Testis (tissue), 3 donors: Measurements from ENCODE around the gene CRADD. TPM values are rescaled to one million over a fixed set of nuclear protein-coding genes. Genes with fewer than 3 reads are reported as not detected.

ENCODE experiments used
- DNase-seq: peaks from one replicate; pipeline ENCODE4 v3.0.0-alpha.2; 2019
- H3K27ac ChIP-seq, 2 donors: fragments of 200-600 bp; sonication (generic); one replicate each; pipeline ENCODE4 v1.5.1; 2019
- H3K27me3 ChIP-seq: fragments of 200-600 bp; sonication (generic); one replicate; pipeline ENCODE4 v1.5.1; 2019
- H3K36me3 ChIP-seq: fragments of 200-600 bp; sonication (generic); one replicate; pipeline ENCODE4 v1.5.1; 2017; ENCODE audit warnings: low read depth; ENCODE audit errors: missing control alignments
- H3K4me1 ChIP-seq: fragments of 200-600 bp; sonication (generic); one replicate; pipeline ENCODE4 v1.5.1; 2019
- H3K4me3 ChIP-seq, 2 donors: fragments of 200-600 bp; sonication (generic); one replicate each; pipeline ENCODE4 v1.5.1; 2017 to 2019
- H3K9me3 ChIP-seq: fragments of 200-600 bp; sonication (generic); one replicate; pipeline ENCODE4 v1.5.1; 2017
- POLR2A ChIP-seq: fragments of 450-650 bp; IDR thresholded peaks from one replicate; pipeline ENCODE4 v1.6.1; 2017; ENCODE audit warnings: antibody characterized with exemption, mild to moderate bottlenecking, moderate library complexity
- WGBS, 2 donors: methylation state at CpG; one replicate each; pipeline ENCODE4 v1.1.5; 2018; 5-methylcytosine and 5-hydroxymethylcytosine counted together
- intact Hi-C: fragments of 100-400 bp; cut with DNase I; formaldehyde crosslinking; loops from one replicate; pipeline ENCODE4 v1.15.1; 2023; ENCODE audit warnings: low total_unique reads
- polyA plus RNA-seq: library from polyadenylated mRNA; stranded (reverse); fragments of 350-450 nt; fragmentation: Illumina TruSeq; extraction: RNeasy Lipid Tissue Mini Kit (QIAGEN cat#74804); gene quantifications from one replicate; pipeline ENCODE4 v1.2.3, GENCODE V29; 2014; ENCODE audit warnings: low read depth, low replicate concordance; ENCODE audit not compliant: insufficient read depth
- total RNA-seq, 2 donors: library from RNA; depleted of rRNA; stranded (reverse); fragments of >200 nt; gene quantifications; one replicate each; pipeline ENCODE4 v1.2.3, GENCODE V29; 2016
- TF ChIP-seq, protein P1 (sequence below), 3 experiments: fragments of 450-650 bp in 2 of 3; fragments of 200-600 bp in 1 of 3; sonication (generic) in 1 of 3; IDR thresholded peaks; one replicate each; pipeline ENCODE4 v1.5.1; 2016 to 2019; ENCODE audit warnings: antibody characterized with exemption in 3 of 3, mild to moderate bottlenecking in 2 of 3, moderate library complexity in 1 of 3

Gene CRADD
- total and polyA plus RNA-seq, 3 donors from 2014 or later = 43.2 to 53.0 (median 46.0) TPM

- TF ChIP-seq, protein P1, sequence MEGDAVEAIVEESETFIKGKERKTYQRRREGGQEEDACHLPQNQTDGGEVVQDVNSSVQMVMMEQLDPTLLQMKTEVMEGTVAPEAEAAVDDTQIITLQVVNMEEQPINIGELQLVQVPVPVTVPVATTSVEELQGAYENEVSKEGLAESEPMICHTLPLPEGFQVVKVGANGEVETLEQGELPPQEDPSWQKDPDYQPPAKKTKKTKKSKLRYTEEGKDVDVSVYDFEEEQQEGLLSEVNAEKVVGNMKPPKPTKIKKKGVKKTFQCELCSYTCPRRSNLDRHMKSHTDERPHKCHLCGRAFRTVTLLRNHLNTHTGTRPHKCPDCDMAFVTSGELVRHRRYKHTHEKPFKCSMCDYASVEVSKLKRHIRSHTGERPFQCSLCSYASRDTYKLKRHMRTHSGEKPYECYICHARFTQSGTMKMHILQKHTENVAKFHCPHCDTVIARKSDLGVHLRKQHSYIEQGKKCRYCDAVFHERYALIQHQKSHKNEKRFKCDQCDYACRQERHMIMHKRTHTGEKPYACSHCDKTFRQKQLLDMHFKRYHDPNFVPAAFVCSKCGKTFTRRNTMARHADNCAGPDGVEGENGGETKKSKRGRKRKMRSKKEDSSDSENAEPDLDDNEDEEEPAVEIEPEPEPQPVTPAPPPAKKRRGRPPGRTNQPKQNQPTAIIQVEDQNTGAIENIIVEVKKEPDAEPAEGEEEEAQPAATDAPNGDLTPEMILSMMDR (IDR thresholded peaks at IDR 0.05) = no peak
- TF ChIP-seq POLR2A = no peak
- 88 to 89% methylated on average over 3 of the region's 3 CpGs for WGBS, 2 donors
- H3K27me3 ChIP-seq = no peaks in the 10 kb centered on the region
- H3K4me1 ChIP-seq = no peaks in the 10 kb centered on the region
- H3K27ac ChIP-seq = no peak overlapping the region
- H3K9me3 ChIP-seq = no peaks in the 10 kb centered on the region
- no peaks in the 10 kb centered on the region for H3K36me3 ChIP-seq
- intact Hi-C loops = no loop called here
- H3K4me3 ChIP-seq = no peak overlapping the region
- no peak for DNase-seq
These were observed 115.8 kb downstream of the CRADD start for GRCh38 chr12:93793007-93793406.

GRCh38 chr12:93793983-93794382, 116.8 kb downstream of the CRADD start:
- no peaks in the 10 kb centered on the region for H3K27me3 ChIP-seq
- no peaks in the 10 kb centered on the region for H3K4me1 ChIP-seq
- no peak for DNase-seq
- no peak overlapping the region for H3K4me3 ChIP-seq
- intact Hi-C loops = no loop called here
- H3K9me3 ChIP-seq = no peaks in the 10 kb centered on the region
- TF ChIP-seq POLR2A = no peak
- TF ChIP-seq, protein P1 (IDR thresholded peaks at IDR 0.05) = no peak
- no peak overlapping the region for H3K27ac ChIP-seq
- no peaks in the 10 kb centered on the region for H3K36me3 ChIP-seq

DNA sequence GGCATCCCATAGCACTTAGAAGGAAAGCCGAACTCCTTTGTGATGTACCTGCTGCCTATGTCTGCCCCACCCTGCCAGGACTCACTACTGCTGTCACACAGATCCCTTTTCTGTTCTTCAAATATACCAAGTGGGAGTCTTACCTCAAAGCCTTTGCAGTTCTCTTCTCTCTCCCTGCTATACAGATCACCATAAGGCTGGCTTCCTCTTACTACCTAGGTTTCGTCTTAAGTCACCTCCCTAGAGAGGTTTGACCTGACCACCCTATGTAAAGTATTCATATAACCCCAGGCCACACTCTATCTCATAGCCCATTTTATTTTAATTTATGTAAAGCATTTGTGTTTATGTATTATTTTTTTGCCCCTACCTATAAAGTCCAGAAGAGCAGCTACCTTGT, 117.6 kb downstream of the CRADD start:
- no peak overlapping the region for H3K27ac ChIP-seq
- no peak for DNase-seq
- no peaks in the 10 kb centered on the region for H3K36me3 ChIP-seq
- 88 to 94% methylated on average over 2 of the region's 2 CpGs for WGBS, 2 donors
- intact Hi-C loops = no loop called here
- H3K27me3 ChIP-seq = no peaks in the 10 kb centered on the region
- H3K9me3 ChIP-seq = no peaks in the 10 kb centered on the region
- no peak overlapping the region for H3K4me3 ChIP-seq
- TF ChIP-seq, protein P1 (IDR thresholded peaks at IDR 0.05) = no peak
- no peaks in the 10 kb centered on the region for H3K4me1 ChIP-seq

DNA sequence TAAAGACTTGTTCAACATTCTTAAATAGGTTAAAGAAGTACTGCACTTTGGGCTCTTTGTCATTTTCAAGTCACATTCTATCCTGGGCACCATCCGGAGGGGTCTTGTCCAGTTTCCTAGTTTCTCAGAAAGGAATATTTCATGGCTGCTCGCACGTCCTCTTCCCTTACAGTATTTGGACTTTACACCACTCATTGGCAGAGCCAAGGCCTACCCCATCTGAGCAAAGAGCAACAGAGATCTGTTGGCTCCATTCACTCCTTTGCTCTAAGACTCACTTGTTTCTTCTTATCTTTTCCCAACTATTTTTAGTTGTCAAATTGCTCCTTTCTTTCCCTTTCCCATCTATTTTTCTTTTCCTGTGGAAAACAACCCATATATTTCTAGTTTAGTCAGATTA, 118.2 kb downstream of the CRADD start:
- WGBS, 2 donors = 80 to 90% methylated on average over 3 of the region's 3 CpGs
- H3K4me1 ChIP-seq = no peaks in the 10 kb centered on the region
- intact Hi-C loops = no loop called here
- no peaks in the 10 kb centered on the region for H3K9me3 ChIP-seq
- H3K4me3 ChIP-seq = no peak overlapping the region
- no peaks in the 10 kb centered on the region for H3K36me3 ChIP-seq
- no peak for TF ChIP-seq POLR2A
- TF ChIP-seq, protein P1 (IDR thresholded peaks at IDR 0.05) = no peak
- DNase-seq = no peak
- no peaks in the 10 kb centered on the region for H3K27me3 ChIP-seq
- H3K27ac ChIP-seq = no peak overlapping the region

GRCh38 chr12:93796729-93797128, 119.6 kb downstream of the CRADD start:
- no peaks in the 10 kb centered on the region for H3K36me3 ChIP-seq

More at GRCh38 chr12:93796729-93797128, 119.6 kb downstream of the CRADD start:
- H3K4me3 ChIP-seq = no peak overlapping the region
- no peaks in the 10 kb centered on the region for H3K27me3 ChIP-seq
- H3K27ac ChIP-seq = no peak overlapping the region
- no peaks in the 10 kb centered on the region for H3K4me1 ChIP-seq
- no peak for TF ChIP-seq POLR2A
- TF ChIP-seq, protein P1 (IDR thresholded peaks at IDR 0.05) = no peak
- H3K9me3 ChIP-seq = no peaks in the 10 kb centered on the region
- DNase-seq = no peak
- intact Hi-C loops = no loop called here
- WGBS, 2 donors = 85 to 87% methylated on average over 5 of the region's 5 CpGs
